ENCODE data around the gene TEX47. TPM values are rescaled to one million over a fixed set of nuclear protein-coding genes. Genes with fewer than 3 reads are reported as not detected.

The TEX47 gene
- total RNA-seq, 1 experiment from 2014 or later: not detected

GRCh38 chr7:88761779-88762178 is 33.8 kb downstream of the TEX47 start:
- Mint-ChIP-seq H3K27ac (ENCODE audit: unreplicated experiment) (no peak overlapping the region), H3K27me3 (ENCODE audit: insufficient read depth, unreplicated experiment) (peaks cover 3% of the 10 kb centered on the region), H3K4me3 (ENCODE audit: unreplicated experiment) (no peak overlapping the region), H3K36me3 (ENCODE audit: insufficient read depth, unreplicated experiment) (no peaks in the 10 kb centered on the region), H3K4me1 (ENCODE audit: low read depth, unreplicated experiment) (no peaks in the 10 kb centered on the region), H3K9me3 (ENCODE audit: unreplicated experiment) (no peaks in the 10 kb centered on the region)
- H3K4me1 ChIP-seq: no peaks in the 10 kb centered on the region
- intact Hi-C loops (cut with micrococcal nuclease; ENCODE audit: unreplicated experiment): no loop called here
- POLR2A ChIA-PET: no interaction called here
- no peak for DNase-seq
- CTCF ChIA-PET: no interaction called here
- H3K27me3 ChIP-seq (replicated peaks; ENCODE audit: control insufficient read depth, insufficient read depth, low read length): no peaks in the 10 kb centered on the region
- no peak for TF ChIP-seq CTCF (IDR thresholded peaks at IDR 0.05; ENCODE audit: insufficient read depth in 1 of 2, low read depth in 1 of 2, low read length in 1 of 2, severe bottlenecking in 1 of 2, unreplicated experiment in 1 of 2)
- H3K36me3 ChIP-seq (ENCODE audit: control insufficient read depth, insufficient read depth, low read length): no peaks in the 10 kb centered on the region
- no TSS peak for BruUV-seq (replicated peaks)
- H3K4me3 ChIP-seq (ENCODE audit: low read depth, low read length): no peak overlapping the region
- no peaks in the 10 kb centered on the region for H3K9me3 ChIP-seq

GRCh38 chr7:88760136-88760515 is 35.4 kb downstream of the TEX47 start:
- no peak for DNase-seq
- no peaks in the 10 kb centered on the region for H3K4me1 Mint-ChIP-seq (ENCODE audit: low read depth, unreplicated experiment)
- BruUV-seq (replicated peaks): no TSS peak
- no peaks in the 10 kb centered on the region for H3K36me3 Mint-ChIP-seq (ENCODE audit: insufficient read depth, unreplicated experiment)
- H3K27me3 Mint-ChIP-seq (ENCODE audit: insufficient read depth, unreplicated experiment): peaks cover 3% of the 10 kb centered on the region
- no peaks in the 10 kb centered on the region for H3K9me3 Mint-ChIP-seq (ENCODE audit: unreplicated experiment)
- POLR2A ChIA-PET: no interaction called here
- no peak overlapping the region for H3K4me3 ChIP-seq (ENCODE audit: low read depth, low read length)
- H3K9me3 ChIP-seq: no peaks in the 10 kb centered on the region
- CTCF ChIA-PET: no interaction called here
- H3K27ac Mint-ChIP-seq (ENCODE audit: unreplicated experiment): no peak overlapping the region
- no peak overlapping the region for H3K4me3 Mint-ChIP-seq (ENCODE audit: unreplicated experiment)
- no peaks in the 10 kb centered on the region for H3K27me3 ChIP-seq (replicated peaks; ENCODE audit: control insufficient read depth, insufficient read depth, low read length)
- TF ChIP-seq CTCF (IDR thresholded peaks at IDR 0.05; ENCODE audit: insufficient read depth in 1 of 2, low read depth in 1 of 2, low read length in 1 of 2, severe bottlenecking in 1 of 2, unreplicated experiment in 1 of 2): no peak
- H3K4me1 ChIP-seq: no peaks in the 10 kb centered on the region
- no peaks in the 10 kb centered on the region for H3K36me3 ChIP-seq (ENCODE audit: control insufficient read depth, insufficient read depth, low read length)
- intact Hi-C loops (cut with micrococcal nuclease; ENCODE audit: unreplicated experiment): no loop called here

GRCh38 chr7:88759230-88760135 is 36.1 kb downstream of the TEX47 start, which contains the start of gene ZNF804B:
TSS of gene ZNF804B (plus strand) at chr7:88759700. CDS start at chr7:88759977, 277 bp downstream.
- TF ChIP-seq CTCF (IDR thresholded peaks at IDR 0.05; ENCODE audit: insufficient read depth in 1 of 2, low read depth in 1 of 2, low read length in 1 of 2, severe bottlenecking in 1 of 2, unreplicated experiment in 1 of 2): no peak
- Histone ChIP-seq H3K27me3 (replicated peaks; ENCODE audit: control insufficient read depth, insufficient read depth, low read length) (no peaks in the 10 kb centered on the region), H3K9me3 (no peaks in the 10 kb centered on the region), H3K36me3 (ENCODE audit: control insufficient read depth, insufficient read depth, low read length) (no peaks in the 10 kb centered on the region), H3K4me3 (ENCODE audit: low read depth, low read length) (no peak within 1 kb of the TSS), H3K4me1 (no peaks in the 10 kb centered on the region)
- Mint-ChIP-seq H3K27me3 (ENCODE audit: insufficient read depth, unreplicated experiment) (peaks cover 3% of the 10 kb centered on the region), H3K36me3 (ENCODE audit: insufficient read depth, unreplicated experiment) (no peaks in the 10 kb centered on the region), H3K4me3 (ENCODE audit: unreplicated experiment) (no peak within 1 kb of the TSS), H3K4me1 (ENCODE audit: low read depth, unreplicated experiment) (no peaks in the 10 kb centered on the region), H3K27ac (ENCODE audit: unreplicated experiment) (no peak within 1 kb of the TSS), H3K9me3 (ENCODE audit: unreplicated experiment) (no peaks in the 10 kb centered on the region)
- ChIA-PET CTCF (no interaction called here), POLR2A (no interaction called here)
- intact Hi-C loops (cut with micrococcal nuclease; ENCODE audit: unreplicated experiment): no loop called here
- no peak for DNase-seq
- no TSS peak for BruUV-seq (replicated peaks)

Measured in Caco-2 (cell line).